ENCODE results near the gene NXPH1. TPM values are rescaled to one million over a fixed set of nuclear protein-coding genes. Genes with fewer than 3 reads are reported as not detected.
A peak's percentile ranks its signal among the peaks of the same experiment; 100 is the strongest.

Gene NXPH1
- total RNA-seq, 1 experiment from 2014 or later = 0.59 TPM

DNA sequence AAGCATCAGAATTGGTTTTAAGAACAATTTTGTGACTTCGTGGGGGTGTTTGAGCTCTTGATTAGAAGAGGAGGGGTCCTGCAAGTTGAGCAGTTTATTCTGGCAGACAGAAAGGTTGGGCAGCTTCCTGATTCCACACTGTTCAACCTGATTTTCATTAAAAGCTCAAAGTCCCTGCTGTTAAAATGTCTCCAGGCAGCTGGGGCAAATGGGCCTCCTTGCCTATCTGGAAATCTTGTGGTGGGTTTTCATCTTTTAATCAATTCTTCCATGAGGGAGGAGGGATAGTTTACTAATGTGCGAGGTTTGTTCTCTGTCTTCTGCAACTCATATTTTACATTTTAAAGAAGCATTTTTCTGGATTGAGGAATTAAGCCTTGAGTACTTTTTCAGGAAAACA lies 276.7 kb downstream of the NXPH1 start:
- TF ChIP-seq, protein P1, sequence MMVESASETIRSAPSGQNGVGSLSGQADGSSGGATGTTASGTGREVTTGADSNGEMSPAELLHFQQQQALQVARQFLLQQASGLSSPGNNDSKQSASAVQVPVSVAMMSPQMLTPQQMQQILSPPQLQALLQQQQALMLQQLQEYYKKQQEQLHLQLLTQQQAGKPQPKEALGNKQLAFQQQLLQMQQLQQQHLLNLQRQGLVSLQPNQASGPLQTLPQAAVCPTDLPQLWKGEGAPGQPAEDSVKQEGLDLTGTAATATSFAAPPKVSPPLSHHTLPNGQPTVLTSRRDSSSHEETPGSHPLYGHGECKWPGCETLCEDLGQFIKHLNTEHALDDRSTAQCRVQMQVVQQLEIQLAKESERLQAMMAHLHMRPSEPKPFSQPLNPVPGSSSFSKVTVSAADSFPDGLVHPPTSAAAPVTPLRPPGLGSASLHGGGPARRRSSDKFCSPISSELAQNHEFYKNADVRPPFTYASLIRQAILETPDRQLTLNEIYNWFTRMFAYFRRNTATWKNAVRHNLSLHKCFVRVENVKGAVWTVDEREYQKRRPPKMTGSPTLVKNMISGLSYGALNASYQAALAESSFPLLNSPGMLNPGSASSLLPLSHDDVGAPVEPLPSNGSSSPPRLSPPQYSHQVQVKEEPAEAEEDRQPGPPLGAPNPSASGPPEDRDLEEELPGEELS (CRISPR knock-in tag; IDR thresholded peaks at IDR 0.05) = no peak
- no peak for TF ChIP-seq ZNF121 (CRISPR knock-in tag; IDR thresholded peaks at IDR 0.05)
- no peak for TF ChIP-seq ETV6 (CRISPR knock-in tag; IDR thresholded peaks at IDR 0.05)
- no peak for TF ChIP-seq NR1H2 (CRISPR knock-in tag; IDR thresholded peaks at IDR 0.05)
- TF ChIP-seq, protein P2, sequence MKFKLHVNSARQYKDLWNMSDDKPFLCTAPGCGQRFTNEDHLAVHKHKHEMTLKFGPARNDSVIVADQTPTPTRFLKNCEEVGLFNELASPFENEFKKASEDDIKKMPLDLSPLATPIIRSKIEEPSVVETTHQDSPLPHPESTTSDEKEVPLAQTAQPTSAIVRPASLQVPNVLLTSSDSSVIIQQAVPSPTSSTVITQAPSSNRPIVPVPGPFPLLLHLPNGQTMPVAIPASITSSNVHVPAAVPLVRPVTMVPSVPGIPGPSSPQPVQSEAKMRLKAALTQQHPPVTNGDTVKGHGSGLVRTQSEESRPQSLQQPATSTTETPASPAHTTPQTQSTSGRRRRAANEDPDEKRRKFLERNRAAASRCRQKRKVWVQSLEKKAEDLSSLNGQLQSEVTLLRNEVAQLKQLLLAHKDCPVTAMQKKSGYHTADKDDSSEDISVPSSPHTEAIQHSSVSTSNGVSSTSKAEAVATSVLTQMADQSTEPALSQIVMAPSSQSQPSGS (CRISPR knock-in tag; IDR thresholded peaks at IDR 0.05; ENCODE audit: borderline replicate concordance, low read depth) = no peak
- ChIA-PET CTCF (no interaction called here), POLR2A (no interaction called here)
- ATAC-seq (no peak), DNase-seq (ENCODE audit: low spot score) (no peak)
- Mint-ChIP-seq H3K9me3 (no peaks in the 10 kb centered on the region), H3K27ac (no peak overlapping the region), H3K27me3 (ENCODE audit: low read depth) (no peaks in the 10 kb centered on the region), H3K4me3 (no peak overlapping the region), H3K36me3 (no peaks in the 10 kb centered on the region), H3K4me1 (peaks cover 6% of the 10 kb centered on the region)

DNA sequence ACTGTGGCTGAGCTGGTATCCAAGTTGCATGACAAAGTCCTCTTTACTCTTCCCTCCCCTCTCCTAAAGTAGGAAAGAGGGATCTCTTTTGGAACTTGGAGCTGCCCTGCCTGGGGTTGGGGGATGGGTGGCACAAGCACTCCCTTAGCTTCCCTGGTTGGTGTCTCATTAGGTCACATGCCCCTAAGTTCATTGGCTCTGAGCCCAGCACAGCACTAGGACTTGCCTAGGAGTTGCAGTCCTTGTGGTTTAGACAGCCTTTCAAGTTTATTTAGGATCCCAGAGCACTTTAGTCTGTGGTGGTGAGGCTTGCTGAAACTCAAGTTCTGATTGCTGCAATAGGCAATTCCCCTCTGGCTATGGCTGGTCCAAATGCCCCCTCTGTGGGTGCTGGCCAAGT lies 281.4 kb downstream of the NXPH1 start:
- Mint-ChIP-seq H3K27me3 (ENCODE audit: low read depth) (no peaks in the 10 kb centered on the region), H3K27ac (no peak overlapping the region), H3K4me1 (peaks cover 11% of the 10 kb centered on the region), H3K36me3 (no peaks in the 10 kb centered on the region), H3K9me3 (no peaks in the 10 kb centered on the region), H3K4me3 (no peak overlapping the region)
- TF ChIP-seq, protein P3, sequence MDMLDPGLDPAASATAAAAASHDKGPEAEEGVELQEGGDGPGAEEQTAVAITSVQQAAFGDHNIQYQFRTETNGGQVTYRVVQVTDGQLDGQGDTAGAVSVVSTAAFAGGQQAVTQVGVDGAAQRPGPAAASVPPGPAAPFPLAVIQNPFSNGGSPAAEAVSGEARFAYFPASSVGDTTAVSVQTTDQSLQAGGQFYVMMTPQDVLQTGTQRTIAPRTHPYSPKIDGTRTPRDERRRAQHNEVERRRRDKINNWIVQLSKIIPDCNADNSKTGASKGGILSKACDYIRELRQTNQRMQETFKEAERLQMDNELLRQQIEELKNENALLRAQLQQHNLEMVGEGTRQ (CRISPR knock-in tag; IDR thresholded peaks at IDR 0.05) = peak; percentile 28; the same call in 1 of the 2 replicates
- TF ChIP-seq NFE2L1 (CRISPR knock-in tag; IDR thresholded peaks at IDR 0.05) = no peak
- CTCF ChIA-PET = no interaction called here
- POLR2A ChIA-PET = no interaction called here
- no peak for DNase-seq (ENCODE audit: low spot score)
- no peak for ATAC-seq

DNA sequence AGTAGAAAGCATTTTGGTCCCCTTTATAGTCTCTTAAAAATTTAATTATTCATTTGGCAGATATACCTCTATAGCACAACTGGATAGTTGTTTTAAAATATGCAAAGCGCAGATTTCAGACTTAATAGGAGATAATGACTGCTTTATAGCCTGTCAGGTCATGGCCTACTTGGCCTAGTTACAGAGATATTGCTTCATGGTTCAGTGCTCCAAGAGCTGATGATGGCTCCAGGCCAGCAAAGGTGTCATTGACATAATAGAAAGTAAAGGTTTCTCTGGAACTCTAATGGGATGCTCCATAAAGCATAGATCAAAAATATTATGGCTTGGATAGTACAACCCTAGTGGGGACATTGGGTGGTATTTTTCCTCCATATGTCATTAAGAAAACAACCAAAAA lies 285.7 kb downstream of the NXPH1 start:
- no peak for DNase-seq (ENCODE audit: low spot score)
- POLR2A ChIA-PET = no interaction called here
- no peak for ATAC-seq
- Mint-ChIP-seq H3K4me3 (no peak overlapping the region), H3K9me3 (no peaks in the 10 kb centered on the region), H3K27ac (no peak overlapping the region), H3K27me3 (ENCODE audit: low read depth) (no peaks in the 10 kb centered on the region), H3K4me1 (peaks cover 7% of the 10 kb centered on the region), H3K36me3 (no peaks in the 10 kb centered on the region)
- CTCF ChIA-PET = no interaction called here
- no peak for TF ChIP-seq IRF2 (CRISPR knock-in tag; IDR thresholded peaks at IDR 0.05; ENCODE audit: borderline replicate concordance, low read depth)
- TF ChIP-seq ETV6 (CRISPR knock-in tag; IDR thresholded peaks at IDR 0.05) = no peak
- TF ChIP-seq ZNF219 (CRISPR knock-in tag; IDR thresholded peaks at IDR 0.05; ENCODE audit: borderline replicate concordance) = no peak
- TF ChIP-seq KAT7 (CRISPR knock-in tag; IDR thresholded peaks at IDR 0.05; ENCODE audit: borderline replicate concordance) = no peak
- TF ChIP-seq, protein P4, sequence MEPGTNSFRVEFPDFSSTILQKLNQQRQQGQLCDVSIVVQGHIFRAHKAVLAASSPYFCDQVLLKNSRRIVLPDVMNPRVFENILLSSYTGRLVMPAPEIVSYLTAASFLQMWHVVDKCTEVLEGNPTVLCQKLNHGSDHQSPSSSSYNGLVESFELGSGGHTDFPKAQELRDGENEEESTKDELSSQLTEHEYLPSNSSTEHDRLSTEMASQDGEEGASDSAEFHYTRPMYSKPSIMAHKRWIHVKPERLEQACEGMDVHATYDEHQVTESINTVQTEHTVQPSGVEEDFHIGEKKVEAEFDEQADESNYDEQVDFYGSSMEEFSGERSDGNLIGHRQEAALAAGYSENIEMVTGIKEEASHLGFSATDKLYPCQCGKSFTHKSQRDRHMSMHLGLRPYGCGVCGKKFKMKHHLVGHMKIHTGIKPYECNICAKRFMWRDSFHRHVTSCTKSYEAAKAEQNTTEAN (CRISPR knock-in tag; IDR thresholded peaks at IDR 0.05) = no peak
- TF ChIP-seq OVOL2 (CRISPR knock-in tag; IDR thresholded peaks at IDR 0.05; ENCODE audit: borderline replicate concordance) = no peak
- no peak for TF ChIP-seq HMGA2 (CRISPR knock-in tag; IDR thresholded peaks at IDR 0.05)
- TF ChIP-seq, protein P5, sequence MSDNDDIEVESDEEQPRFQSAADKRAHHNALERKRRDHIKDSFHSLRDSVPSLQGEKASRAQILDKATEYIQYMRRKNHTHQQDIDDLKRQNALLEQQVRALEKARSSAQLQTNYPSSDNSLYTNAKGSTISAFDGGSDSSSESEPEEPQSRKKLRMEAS (CRISPR knock-in tag; IDR thresholded peaks at IDR 0.05) = no peak
- no peak for TF ChIP-seq ATF1 (CRISPR knock-in tag; IDR thresholded peaks at IDR 0.05)
- TF ChIP-seq EMX1 (CRISPR knock-in tag; IDR thresholded peaks at IDR 0.05) = no peak
- no peak for TF ChIP-seq NFYB (CRISPR knock-in tag; conservative IDR thresholded peaks at IDR 0.05; ENCODE audit: low read depth)
- TF ChIP-seq ZNF423 (CRISPR knock-in tag; IDR thresholded peaks at IDR 0.05) = no peak
- TF ChIP-seq, protein P6, sequence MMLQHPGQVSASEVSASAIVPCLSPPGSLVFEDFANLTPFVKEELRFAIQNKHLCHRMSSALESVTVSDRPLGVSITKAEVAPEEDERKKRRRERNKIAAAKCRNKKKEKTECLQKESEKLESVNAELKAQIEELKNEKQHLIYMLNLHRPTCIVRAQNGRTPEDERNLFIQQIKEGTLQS (CRISPR knock-in tag; conservative IDR thresholded peaks at IDR 0.05) = no peak
- no peak for TF ChIP-seq MXD4 (CRISPR knock-in tag; IDR thresholded peaks at IDR 0.05; ENCODE audit: borderline replicate concordance)
- no peak for TF ChIP-seq NR2C2 (CRISPR knock-in tag; IDR thresholded peaks at IDR 0.05)
- TF ChIP-seq, protein P7, sequence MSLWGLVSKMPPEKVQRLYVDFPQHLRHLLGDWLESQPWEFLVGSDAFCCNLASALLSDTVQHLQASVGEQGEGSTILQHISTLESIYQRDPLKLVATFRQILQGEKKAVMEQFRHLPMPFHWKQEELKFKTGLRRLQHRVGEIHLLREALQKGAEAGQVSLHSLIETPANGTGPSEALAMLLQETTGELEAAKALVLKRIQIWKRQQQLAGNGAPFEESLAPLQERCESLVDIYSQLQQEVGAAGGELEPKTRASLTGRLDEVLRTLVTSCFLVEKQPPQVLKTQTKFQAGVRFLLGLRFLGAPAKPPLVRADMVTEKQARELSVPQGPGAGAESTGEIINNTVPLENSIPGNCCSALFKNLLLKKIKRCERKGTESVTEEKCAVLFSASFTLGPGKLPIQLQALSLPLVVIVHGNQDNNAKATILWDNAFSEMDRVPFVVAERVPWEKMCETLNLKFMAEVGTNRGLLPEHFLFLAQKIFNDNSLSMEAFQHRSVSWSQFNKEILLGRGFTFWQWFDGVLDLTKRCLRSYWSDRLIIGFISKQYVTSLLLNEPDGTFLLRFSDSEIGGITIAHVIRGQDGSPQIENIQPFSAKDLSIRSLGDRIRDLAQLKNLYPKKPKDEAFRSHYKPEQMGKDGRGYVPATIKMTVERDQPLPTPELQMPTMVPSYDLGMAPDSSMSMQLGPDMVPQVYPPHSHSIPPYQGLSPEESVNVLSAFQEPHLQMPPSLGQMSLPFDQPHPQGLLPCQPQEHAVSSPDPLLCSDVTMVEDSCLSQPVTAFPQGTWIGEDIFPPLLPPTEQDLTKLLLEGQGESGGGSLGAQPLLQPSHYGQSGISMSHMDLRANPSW (CRISPR knock-in tag; conservative IDR thresholded peaks at IDR 0.05; ENCODE audit: low read depth) = no peak

All from WTC11 (cell line).